ENCODE data around the gene IQSEC2. TPM values are rescaled to one million over a fixed set of nuclear protein-coding genes. Genes with fewer than 3 reads are reported as not detected.

Gene IQSEC2
- polyA plus RNA-seq, 1 donor = 19.8 TPM

DNA sequence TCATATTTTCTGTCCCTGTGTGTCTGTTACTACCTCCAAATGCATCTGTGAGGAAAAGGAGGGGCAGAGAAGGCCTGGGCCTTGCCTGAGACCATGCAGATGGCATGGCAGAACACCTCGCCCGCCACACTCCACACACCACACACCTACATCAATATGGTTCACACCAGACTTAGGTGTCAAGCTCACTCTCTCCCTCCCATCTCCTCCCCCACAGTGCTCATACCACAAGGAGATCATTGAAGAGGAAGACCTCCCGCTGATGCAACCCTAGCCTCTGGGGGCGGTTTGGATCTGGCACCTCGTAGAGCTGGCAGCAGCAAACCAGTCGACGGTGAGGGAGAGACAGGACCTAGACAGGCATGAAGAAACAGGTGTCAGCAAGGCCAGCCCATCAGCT is 39.8 kb downstream of the IQSEC2 start:
- no peak for DNase-seq

- DNase-seq = no peak
Measured at GRCh38 chrX:53239474-53239873, 41.9 kb downstream of the IQSEC2 start.

- no peak for DNase-seq
Measured at GRCh38 chrX:53237056-53237455, 44.3 kb downstream of the IQSEC2 start.

- DNase-seq = no peak
Measured at GRCh38 chrX:53236025-53236679, 45.2 kb downstream of the IQSEC2 start.

DNA sequence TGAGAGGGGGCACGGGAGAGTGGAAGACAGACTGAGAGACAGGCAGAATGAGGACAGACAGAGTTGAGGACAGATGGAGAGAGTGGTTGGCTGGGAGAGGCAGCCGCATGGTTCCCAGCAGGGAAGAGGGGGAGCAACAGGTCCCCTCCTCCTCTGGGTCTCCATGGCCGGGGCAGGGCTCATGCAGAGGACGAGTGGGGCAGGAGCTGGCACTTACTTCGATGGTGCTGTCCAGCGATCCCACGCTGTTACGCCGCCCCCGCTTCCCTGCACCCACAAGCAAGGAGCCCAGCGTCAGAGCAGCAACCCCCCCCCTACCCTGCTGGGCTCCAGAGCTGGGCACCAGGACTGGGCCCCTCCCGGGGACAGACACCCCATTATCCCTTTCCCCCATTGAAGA is 45.8 kb downstream of the IQSEC2 start:
- DNase-seq = no peak

GRCh38 chrX:53234484-53234883 is 46.9 kb downstream of the IQSEC2 start:
- DNase-seq = no peak

GRCh38 chrX:53233536-53233935 is 47.8 kb downstream of the IQSEC2 start:
- DNase-seq = no peak

- DNase-seq = no peak
Measured at GRCh38 chrX:53230116-53230515, 51.3 kb downstream of the IQSEC2 start.

DNA sequence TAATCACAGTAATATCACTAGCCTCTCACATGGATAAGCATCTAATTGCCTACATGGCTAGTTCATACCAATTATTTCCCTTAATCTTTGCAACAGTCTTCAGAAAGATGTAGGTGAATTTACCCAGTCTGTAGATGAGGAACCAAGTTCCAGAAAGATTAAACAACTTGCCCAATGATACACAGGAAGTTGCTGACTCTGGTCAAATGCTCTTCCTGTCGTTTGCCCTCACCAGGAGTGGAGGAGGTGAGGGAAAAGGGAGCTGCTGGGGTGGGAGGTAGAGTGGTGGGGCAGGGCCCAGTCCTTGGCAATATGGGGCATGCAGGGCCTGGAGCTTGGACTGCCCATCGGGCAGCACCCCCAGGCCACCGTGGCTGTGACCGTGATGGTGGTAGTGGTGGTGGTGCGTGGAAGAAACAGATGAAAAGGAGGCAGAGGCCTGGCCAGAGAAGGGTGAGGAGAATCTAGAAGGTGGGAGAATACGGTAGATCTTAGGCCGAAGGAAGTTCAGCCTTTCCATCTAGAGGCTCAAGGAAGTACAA is 54.1 kb downstream of the IQSEC2 start:
- DNase-seq = no peak

GRCh38 chrX:53224860-53225797 is 56.3 kb downstream of the IQSEC2 start, which contains the start of gene KDM5C:
TSS of gene KDM5C (minus strand) at chrX:53225207. CDS start at chrX:53224889, 318 bp downstream.
- DNase-seq = peak; percentile 87

- no peak for DNase-seq
Measured at GRCh38 chrX:53223955-53224859, 57.2 kb downstream of the IQSEC2 start.

- DNase-seq = no peak
Measured at GRCh38 chrX:53223068-53223693, 58.2 kb downstream of the IQSEC2 start.

Other genes starting within 250 kb of the IQSEC2 start
- gene GPR173, start 232.8 kb downstream of the IQSEC2 start, polyA plus RNA-seq (ENCODE audit: insufficient read length) = 8.8 TPM
- 14.4 TPM for gene TSPYL2, start 199.2 kb downstream of the IQSEC2 start, polyA plus RNA-seq (ENCODE audit: insufficient read length)
- gene KANTR, start 187.4 kb downstream of the IQSEC2 start, polyA plus RNA-seq (ENCODE audit: insufficient read length) = 11.6 TPM
- gene KDM5C, start 56.4 kb downstream of the IQSEC2 start, polyA plus RNA-seq (ENCODE audit: insufficient read length) = 36.9 TPM
- gene SMC1A, start 141.1 kb upstream of the IQSEC2 start, polyA plus RNA-seq (ENCODE audit: insufficient read length) = 43.3 TPM
- gene RIBC1, start 141.3 kb upstream of the IQSEC2 start, polyA plus RNA-seq (ENCODE audit: insufficient read length) = 1.1 TPM
- 58.5 TPM for gene HSD17B10, start 152.8 kb upstream of the IQSEC2 start, polyA plus RNA-seq (ENCODE audit: insufficient read length)

Data from hindlimb muscle (tissue), 1 donor.